Duodenal mucosa (tissue), 2 donors: Measurements from ENCODE around the gene NBAS.
A peak's percentile ranks its signal among the peaks of the same experiment; 100 is the strongest.

Experiments used
- H3K27ac ChIP-seq: one replicate; pipeline ENCODE4 v1.7.0; 2013; ENCODE audit warnings: low read depth, low read length
- H3K27me3 ChIP-seq, 2 donors: one replicate each; pipeline ENCODE4 v1.7.0; 2013; ENCODE audit warnings: low read length in 2 of 2, control low read depth in 1 of 2; ENCODE audit not compliant: insufficient read depth in 2 of 2, control insufficient read depth in 1 of 2
- H3K36me3 ChIP-seq, 2 donors: one replicate each; pipeline ENCODE4 v1.7.0; 2013; ENCODE audit warnings: low read length in 2 of 2, control low read depth in 1 of 2; ENCODE audit not compliant: insufficient read depth in 2 of 2, control insufficient read depth in 1 of 2
- H3K4me1 ChIP-seq, 2 donors: one replicate each; pipeline ENCODE4 v1.7.0; 2013; ENCODE audit warnings: low read length in 2 of 2, control low read depth in 1 of 2; ENCODE audit not compliant: insufficient read depth in 2 of 2, control insufficient read depth in 1 of 2
- H3K4me3 ChIP-seq, 2 donors: one replicate each; pipeline ENCODE4 v1.7.0; 2013; ENCODE audit warnings: low read length in 2 of 2, low read depth in 1 of 2
- H3K9ac ChIP-seq, 2 donors: one replicate each; pipeline ENCODE4 v1.7.0; 2013; ENCODE audit warnings: low read length in 2 of 2, low read depth in 1 of 2
- H3K9me3 ChIP-seq, 2 donors: one replicate each; pipeline ENCODE4 v1.7.0; 2013; ENCODE audit warnings: low read length in 2 of 2, control low read depth in 1 of 2; ENCODE audit not compliant: control insufficient read depth in 1 of 2

Gene NBAS

DNA sequence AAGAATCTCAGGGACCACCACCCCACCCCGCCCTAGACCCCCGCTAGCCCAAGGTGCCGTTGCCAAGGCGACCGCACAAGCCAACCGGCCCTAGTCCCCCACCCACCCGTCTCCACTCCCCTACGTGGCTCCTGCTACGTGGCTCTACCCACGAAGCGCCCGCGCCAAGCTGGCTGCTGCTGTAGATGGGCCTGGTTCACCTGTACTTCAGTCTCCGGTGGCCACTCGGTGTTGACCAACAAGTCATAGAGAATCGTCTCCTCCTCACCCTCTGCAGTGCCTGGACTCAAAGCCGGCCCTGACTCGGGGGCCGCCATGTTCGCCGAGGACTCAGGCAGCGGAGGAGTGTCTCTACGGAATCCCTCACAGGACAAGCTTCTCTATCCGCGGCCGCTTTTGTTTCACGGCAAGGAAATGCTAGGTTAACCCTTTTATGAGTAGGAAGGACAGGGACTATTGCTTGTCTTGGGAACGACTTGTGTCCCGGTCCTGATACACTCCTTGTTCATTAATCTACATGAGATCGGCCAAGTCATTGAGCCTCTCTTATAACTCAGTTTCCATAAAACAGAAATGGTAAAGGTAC lies at the start of gene NBAS:
NBAS (minus strand) TSS at position 347 of the 586 bp plus-strand sequence; CDS start at position 317, 30 bp downstream.
- Histone ChIP-seq H3K36me3 (no peaks in the 10 kb centered on the region), H3K9ac (peak within 1 kb of the TSS; percentile 80 to 81), H3K27me3 (no peaks in the 10 kb centered on the region), H3K4me1 (peaks cover 20 to 26% of the 10 kb centered on the region in 2 donors), H3K4me3 (peak within 1 kb of the TSS; percentile 95 to 99), H3K27ac (peak within 1 kb of the TSS; percentile 62), H3K9me3 (no peaks in the 10 kb centered on the region)

DNA sequence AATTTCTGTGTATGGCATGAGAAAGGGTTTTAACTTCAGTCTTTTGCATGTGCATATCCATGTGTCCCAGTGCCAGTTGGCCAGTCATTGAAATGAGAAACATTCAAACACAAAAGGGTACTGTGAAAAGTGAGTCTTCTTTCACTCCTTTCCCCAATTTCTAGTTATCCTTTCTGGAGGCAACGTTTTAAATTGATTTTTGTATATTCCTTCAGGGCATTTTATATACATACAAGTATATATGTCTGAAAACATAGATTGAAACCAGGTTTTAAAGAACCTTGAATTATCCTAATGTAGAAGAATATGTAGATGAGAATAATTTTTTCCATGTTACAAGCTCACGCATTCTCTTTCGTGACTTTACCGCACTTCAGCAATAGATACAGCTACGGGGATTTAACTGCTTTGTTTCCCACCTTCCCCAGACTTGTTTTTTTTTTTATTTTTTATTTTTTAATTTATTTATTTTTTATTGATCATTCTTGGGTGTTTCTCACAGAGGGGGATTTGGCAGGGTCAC lies 49.4 kb upstream of the NBAS start:
- H3K9me3 ChIP-seq, result no peaks in the 10 kb centered on the region
- H3K4me3 ChIP-seq, result no peak overlapping the region
- no peak overlapping the region for H3K27ac ChIP-seq
- no peak overlapping the region for H3K9ac ChIP-seq
- H3K36me3 ChIP-seq, result peaks cover 16 to 55% of the 10 kb centered on the region in 2 donors
- H3K27me3 ChIP-seq, result no peaks in the 10 kb centered on the region
- no peaks in the 10 kb centered on the region for H3K4me1 ChIP-seq

DNA sequence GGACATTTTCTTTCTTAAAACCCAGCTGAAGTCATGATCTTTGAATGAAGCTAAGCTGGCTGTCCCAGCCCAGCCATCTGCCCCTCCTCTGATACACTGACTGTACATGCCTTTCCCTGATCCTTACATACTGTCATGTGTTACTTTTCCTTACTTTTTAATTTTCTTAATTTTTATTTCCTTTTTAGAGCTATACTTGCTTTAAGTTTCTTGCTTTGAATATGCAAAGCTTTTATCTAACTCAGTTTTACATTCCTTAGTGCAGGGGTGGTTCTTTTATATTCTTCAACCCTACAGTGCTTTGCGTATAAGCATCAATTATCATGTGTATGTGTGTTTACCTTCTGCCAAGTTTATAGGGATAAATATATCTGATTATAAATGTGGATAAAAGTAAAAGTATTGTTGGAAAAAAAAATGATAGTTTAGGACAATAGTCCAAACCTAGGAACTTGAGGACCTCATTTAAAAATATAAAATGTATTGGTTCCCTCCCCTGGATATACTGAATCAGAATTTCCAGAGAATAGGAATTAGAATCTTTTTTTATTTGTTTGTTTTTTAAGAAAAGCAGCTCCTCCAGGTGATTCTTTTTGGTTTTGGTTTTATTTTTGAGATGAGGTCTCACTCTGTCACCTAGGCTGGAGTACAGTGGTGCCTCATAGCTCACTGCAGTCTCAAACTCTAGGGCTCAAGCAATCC lies 48.4 kb upstream of the NBAS start:
- H3K4me3 ChIP-seq, result no peak overlapping the region
- no peak overlapping the region for H3K27ac ChIP-seq
- H3K4me1 ChIP-seq, result no peaks in the 10 kb centered on the region
- H3K27me3 ChIP-seq, result no peaks in the 10 kb centered on the region
- H3K9me3 ChIP-seq, result no peaks in the 10 kb centered on the region
- H3K36me3 ChIP-seq, result peaks cover 23 to 57% of the 10 kb centered on the region in 2 donors
- H3K9ac ChIP-seq, result no peak overlapping the region

DNA sequence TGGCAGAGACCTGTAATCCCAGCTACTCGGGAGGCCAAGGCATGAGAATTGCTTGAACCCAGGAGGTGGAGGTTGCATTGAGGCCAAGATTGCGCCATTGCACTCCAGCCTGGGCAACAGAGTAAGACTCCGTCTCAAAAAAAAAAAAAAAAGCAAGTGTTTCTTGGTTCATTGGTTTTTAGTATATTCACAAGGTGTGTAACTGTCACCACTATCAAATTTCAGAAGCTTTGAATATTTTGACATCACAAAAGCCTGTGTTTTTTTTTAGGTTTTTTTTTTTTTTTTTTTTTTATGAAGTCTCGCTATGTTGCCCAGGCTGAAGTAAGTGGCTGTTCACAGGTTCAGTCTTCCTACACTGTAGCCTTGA lies 47.2 kb upstream of the NBAS start:
- Histone ChIP-seq H3K9me3 (no peaks in the 10 kb centered on the region), H3K36me3 (peaks cover 25 to 68% of the 10 kb centered on the region in 2 donors), H3K4me1 (no peaks in the 10 kb centered on the region), H3K9ac (no peak overlapping the region), H3K27me3 (no peaks in the 10 kb centered on the region), H3K4me3 (no peak overlapping the region), H3K27ac (no peak overlapping the region)

DNA sequence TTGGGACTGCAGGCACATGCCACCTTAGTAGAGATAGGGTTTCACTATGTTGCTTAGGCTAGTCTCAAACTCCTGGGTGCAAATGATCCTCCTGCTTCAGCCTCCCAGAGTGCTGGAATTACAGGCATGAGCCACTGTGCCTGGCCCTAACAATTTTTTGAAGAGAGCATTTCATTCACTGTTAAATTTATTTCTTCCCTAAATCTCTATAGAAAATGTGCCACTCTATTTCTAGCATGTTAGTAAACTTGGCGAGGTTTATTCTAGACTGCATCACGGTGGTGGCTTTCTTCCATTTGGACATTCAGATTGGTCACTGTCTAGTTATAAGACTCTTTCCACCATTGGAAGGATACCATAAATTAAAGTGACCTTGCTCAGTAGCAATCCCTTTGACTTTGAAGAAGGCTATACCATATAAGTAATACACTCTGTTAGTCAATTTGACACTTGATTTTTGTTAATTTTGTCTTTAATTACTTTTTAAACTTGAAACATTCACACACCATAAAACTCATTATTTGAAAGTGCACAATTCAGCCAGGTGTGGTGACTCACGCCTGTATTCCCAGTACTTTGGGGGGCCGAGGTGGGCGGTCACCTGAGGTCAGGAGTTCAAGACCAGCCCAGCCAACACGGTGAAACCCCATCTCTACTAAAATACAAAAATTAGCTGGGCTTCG lies 46.7 kb upstream of the NBAS start:
- H3K4me3 ChIP-seq, result no peak overlapping the region
- H3K27me3 ChIP-seq, result no peaks in the 10 kb centered on the region
- H3K9ac ChIP-seq, result no peak overlapping the region

DNA sequence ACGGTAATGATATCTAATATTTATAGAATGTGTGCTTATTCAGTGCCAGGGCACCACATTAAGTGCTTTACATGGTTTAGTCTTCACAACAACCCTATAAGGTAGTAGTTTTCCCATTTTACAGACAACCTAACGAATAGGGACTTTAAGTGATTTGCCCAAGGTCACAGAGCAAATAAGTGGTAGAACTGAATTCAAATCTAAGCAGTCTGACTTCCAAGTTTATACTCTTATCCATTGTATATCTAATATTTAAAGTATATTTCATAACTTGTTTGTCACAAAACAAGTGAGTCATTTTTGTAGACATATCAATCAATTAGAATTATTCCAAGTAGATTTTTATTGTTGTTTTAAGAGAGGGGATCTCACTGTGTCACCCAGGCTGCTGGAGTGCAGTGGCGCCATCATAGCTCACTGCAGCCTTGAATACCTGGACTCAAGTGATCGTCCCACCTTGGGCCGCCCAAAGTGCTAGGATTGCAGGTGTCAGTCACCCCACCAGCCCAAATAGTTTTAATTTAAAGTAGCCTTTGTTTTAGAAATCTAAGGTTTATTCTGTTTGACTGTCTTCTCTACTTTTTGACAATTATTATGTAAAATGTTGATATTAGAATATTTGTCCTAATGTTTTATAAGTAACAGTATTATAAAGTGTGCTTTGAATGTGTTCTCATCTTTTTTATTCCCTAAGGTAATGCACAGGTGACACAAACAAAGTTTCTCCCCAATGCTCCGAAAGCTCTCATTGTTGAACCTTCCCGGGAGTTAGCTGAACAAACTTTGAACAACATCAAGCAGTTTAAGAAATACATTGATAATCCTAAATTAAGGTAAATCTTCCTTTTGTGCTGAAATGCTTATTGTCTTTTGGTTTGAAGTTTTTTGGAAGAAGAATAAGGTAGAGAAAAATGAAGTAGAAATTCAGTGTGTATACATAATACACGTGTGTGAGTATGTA lies 45.6 kb upstream of the NBAS start:
- no peak overlapping the region for H3K4me3 ChIP-seq
- H3K27ac ChIP-seq, result no peak overlapping the region
- no peaks in the 10 kb centered on the region for H3K9me3 ChIP-seq
- peaks cover 35 to 84% of the 10 kb centered on the region in 2 donors for H3K36me3 ChIP-seq
- H3K4me1 ChIP-seq, result no peaks in the 10 kb centered on the region
- H3K27me3 ChIP-seq, result no peaks in the 10 kb centered on the region
- H3K9ac ChIP-seq, result no peak overlapping the region

More for the DNA sequence above, 46.7 kb upstream of the NBAS start:
- Histone ChIP-seq H3K36me3 (peaks cover 28 to 73% of the 10 kb centered on the region in 2 donors), H3K4me1 (no peaks in the 10 kb centered on the region), H3K27ac (no peak overlapping the region), H3K9me3 (no peaks in the 10 kb centered on the region)

DNA sequence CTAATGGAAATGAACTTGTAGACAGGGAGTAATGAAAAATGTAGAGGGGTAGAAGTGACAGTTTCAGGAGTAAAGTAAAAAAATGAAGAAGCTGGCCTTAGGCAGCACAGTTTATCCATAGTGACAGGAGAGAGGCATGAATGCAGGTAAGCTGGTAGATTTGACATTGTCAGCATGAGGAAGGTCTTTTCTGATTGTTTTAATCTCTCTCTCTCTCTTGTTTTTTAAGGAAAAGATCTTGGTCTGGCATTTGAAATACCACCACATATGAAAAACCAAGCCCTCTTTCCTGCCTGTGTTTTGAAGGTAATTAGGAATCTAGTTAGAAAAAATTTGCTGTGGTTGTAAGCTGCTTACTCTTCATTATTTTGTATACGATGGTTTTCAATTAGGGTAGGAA lies 44.6 kb upstream of the NBAS start:
- Histone ChIP-seq H3K27me3 (no peaks in the 10 kb centered on the region), H3K27ac (no peak overlapping the region), H3K9me3 (no peaks in the 10 kb centered on the region), H3K9ac (no peak overlapping the region), H3K4me3 (no peak overlapping the region), H3K4me1 (no peaks in the 10 kb centered on the region), H3K36me3 (peaks cover 46 to 94% of the 10 kb centered on the region in 2 donors)

DNA sequence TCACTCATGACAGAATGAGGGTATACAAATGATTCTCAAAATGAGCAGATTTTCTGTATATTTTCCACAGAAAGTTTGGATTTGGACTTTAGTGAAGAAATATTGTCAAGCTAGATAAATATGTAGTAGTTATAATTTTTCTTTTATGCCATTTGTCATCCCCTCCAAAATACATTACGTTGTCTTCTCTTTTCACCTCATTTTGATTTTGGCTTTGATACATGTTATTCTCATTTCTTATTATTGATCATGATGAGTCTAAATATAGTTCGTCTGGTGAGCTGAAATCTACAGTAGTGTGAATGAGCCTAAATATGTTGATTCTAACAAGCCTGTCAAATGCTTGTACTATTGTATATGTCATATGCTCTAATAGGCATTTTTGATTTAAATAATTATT lies 42.8 kb upstream of the NBAS start:
- no peaks in the 10 kb centered on the region for H3K4me1 ChIP-seq

DNA sequence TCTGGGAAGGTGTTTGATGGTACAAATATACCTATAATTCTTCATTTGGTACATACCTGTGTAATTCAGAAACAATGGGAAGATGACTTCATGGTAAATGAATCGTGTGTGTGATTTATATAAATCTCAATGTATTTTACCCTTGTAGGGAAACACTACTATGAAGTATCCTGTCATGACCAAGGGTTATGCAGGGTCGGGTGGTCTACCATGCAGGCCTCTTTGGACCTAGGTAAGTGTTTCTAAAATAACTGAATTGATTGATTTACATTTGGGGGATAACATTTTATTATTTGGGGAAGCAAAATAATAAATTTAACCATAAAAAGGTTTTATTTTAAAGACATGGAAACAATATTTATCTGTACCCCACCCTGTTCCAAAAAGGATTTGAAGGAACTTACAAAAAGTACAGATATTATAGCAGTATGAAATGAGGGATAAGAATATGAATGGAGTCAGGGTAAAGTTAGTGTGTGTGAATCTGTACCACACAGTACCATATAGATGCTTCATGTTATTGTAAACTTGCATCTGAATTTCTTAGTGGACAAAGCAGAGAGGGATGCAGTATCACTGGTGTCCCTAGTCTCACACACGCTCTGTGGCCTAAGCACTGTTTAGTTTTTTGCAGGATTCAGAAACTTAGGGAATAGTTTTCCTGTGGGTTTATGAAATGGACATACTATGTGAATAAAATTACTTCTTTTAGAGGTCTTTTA lies 42.1 kb upstream of the NBAS start:
- Histone ChIP-seq H3K9me3 (no peaks in the 10 kb centered on the region), H3K9ac (no peak overlapping the region), H3K27me3 (no peaks in the 10 kb centered on the region), H3K27ac (no peak overlapping the region), H3K4me3 (no peak overlapping the region), H3K4me1 (no peaks in the 10 kb centered on the region), H3K36me3 (peaks cover 56 to 92% of the 10 kb centered on the region in 2 donors)

More for the DNA sequence above, 42.8 kb upstream of the NBAS start:
- no peaks in the 10 kb centered on the region for H3K9me3 ChIP-seq
- no peak overlapping the region for H3K4me3 ChIP-seq
- peaks cover 56 to 91% of the 10 kb centered on the region in 2 donors for H3K36me3 ChIP-seq
- no peaks in the 10 kb centered on the region for H3K27me3 ChIP-seq
- no peak overlapping the region for H3K9ac ChIP-seq
- H3K27ac ChIP-seq, result no peak overlapping the region
